IMR-90 (cell line): ENCODE results near the gene KAZN. TPM values are rescaled to one million over a fixed set of nuclear protein-coding genes. Genes with fewer than 3 reads are reported as not detected.

ENCODE experiments used
- ATAC-seq: fragments of 200-7000 bp; cut with Tn5 transposase; 2 replicates; pipeline ENCODE4 v1.9.1; 2020; ENCODE audit warnings: low read depth, mild to moderate bottlenecking, moderate library complexity
- BruUV-seq: library from RNA; stranded (reverse); fragments of 400-500 nt; replicated peaks from 2 replicates; lab custom pipeline; 2021; lab: Mats Ljungman, UMichigan
- CTCF ChIA-PET: fragments of 300-600 bp; formaldehyde crosslinking; extraction: SDS; loops from one replicate; lab custom pipeline; 2021; ENCODE audit warnings: antibody characterized with exemption; lab: Yijun Ruan, JAX
- POLR2A ChIA-PET: fragments of 300-600 bp; sonication (Branson Sonifier 250); formaldehyde crosslinking; loops from one replicate; lab custom pipeline; 2022; ENCODE audit warnings: antibody characterized with exemption; ENCODE audit not compliant: unreplicated experiment; lab: Charles Lee
- DNase-seq: peaks from one replicate; pipeline ENCODE4 v3.0.0; 2013
- H2AFZ ChIP-seq: replicated peaks from 2 replicates; pipeline ENCODE3; 2013; ENCODE audit warnings: low read length, mild to moderate bottlenecking; ENCODE audit not compliant: poor library complexity
- H2AK5ac ChIP-seq: 2 replicates; pipeline ENCODE4 v1.6.1; 2013; ENCODE audit warnings: low read depth, low read length, inconsistent platforms
- H2AK9ac ChIP-seq: replicated peaks from 2 replicates; pipeline ENCODE3; 2013; ENCODE audit warnings: mild to moderate bottlenecking, low read depth, low read length, moderate library complexity; ENCODE audit not compliant: poor library complexity
- H2BK120ac ChIP-seq: 2 replicates; pipeline ENCODE4 v1.6.1; 2013; ENCODE audit warnings: low read depth, low read length, inconsistent platforms
- H2BK15ac ChIP-seq: 3 replicates; pipeline ENCODE4 v1.6.1; 2013; ENCODE audit warnings: low read depth, low read length, inconsistent platforms
- H2BK20ac ChIP-seq: 2 replicates; pipeline ENCODE4 v1.6.1; 2013; ENCODE audit warnings: low read depth, mild to moderate bottlenecking, inconsistent platforms, low read length, moderate library complexity
- H2BK5ac ChIP-seq: 2 replicates; pipeline ENCODE4 v1.6.1; 2013; ENCODE audit warnings: mild to moderate bottlenecking, low read depth, low read length, inconsistent platforms; ENCODE audit not compliant: poor library complexity, severe bottlenecking
- H3K14ac ChIP-seq: replicated peaks from 2 replicates; pipeline ENCODE4 v1.6.1; 2013; ENCODE audit warnings: low read depth, low read length, inconsistent platforms
- H3K18ac ChIP-seq: 2 replicates; pipeline ENCODE4 v1.6.1; 2013; ENCODE audit warnings: low read depth, low read length, control low read depth
- H3K23ac ChIP-seq: 2 replicates; pipeline ENCODE4 v1.6.1; 2013; ENCODE audit warnings: low read depth, low read length, inconsistent platforms
- H3K27ac ChIP-seq: 2 replicates; pipeline ENCODE4 v1.5.1; 2013; ENCODE audit warnings: mild to moderate bottlenecking, control low read depth, low read length; ENCODE audit not compliant: insufficient read depth
- H3K27me3 ChIP-seq: 2 replicates; pipeline ENCODE4 v1.6.1; 2013; ENCODE audit warnings: low read length; ENCODE audit not compliant: control insufficient read depth, insufficient read depth
- H3K36me3 ChIP-seq: 2 replicates; pipeline ENCODE4 v1.6.1; 2013; ENCODE audit warnings: low read length, mixed read lengths; ENCODE audit not compliant: control insufficient read depth, insufficient read depth
- H3K4ac ChIP-seq: 2 replicates; pipeline ENCODE4 v1.6.1; 2013; ENCODE audit warnings: low read depth, low read length, inconsistent platforms
- H3K4me1 ChIP-seq: 2 replicates; pipeline ENCODE4 v1.6.1; 2013; ENCODE audit warnings: low read length, mixed read lengths; ENCODE audit not compliant: control insufficient read depth, insufficient read depth
- H3K4me2 ChIP-seq: 2 replicates; pipeline ENCODE4 v1.6.1; 2013; ENCODE audit warnings: low read depth, mild to moderate bottlenecking, control low read depth, low read length, moderate library complexity
- H3K4me3 ChIP-seq: 2 replicates; pipeline ENCODE4 v1.5.1; 2013; ENCODE audit warnings: low read depth, mild to moderate bottlenecking, control low read depth, low read length, moderate library complexity; ENCODE audit not compliant: insufficient read depth
- H3K56ac ChIP-seq: 2 replicates; pipeline ENCODE4 v1.6.1; 2013; ENCODE audit warnings: low read length, inconsistent platforms; ENCODE audit not compliant: insufficient read depth; ENCODE audit errors: extremely low read depth
- H3K79me1 ChIP-seq, 2 experiments: 2 replicates each; pipeline ENCODE4 v1.6.1; 2013; ENCODE audit warnings: low read length in 2 of 2, inconsistent platforms in 1 of 2, low read depth in 1 of 2
- H3K9ac ChIP-seq: 2 replicates; pipeline ENCODE4 v1.6.1; 2013; ENCODE audit warnings: low read depth, low read length, control low read depth
- H3K9me1 ChIP-seq: 2 replicates; pipeline ENCODE4 v1.6.1; 2013; ENCODE audit warnings: low read length, inconsistent platforms; ENCODE audit not compliant: insufficient read depth
- H3K9me3 ChIP-seq: 2 replicates; pipeline ENCODE4 v1.6.1; 2013; ENCODE audit warnings: low read length; ENCODE audit not compliant: control insufficient read depth, insufficient read depth
- H4K20me1 ChIP-seq: 2 replicates; pipeline ENCODE4 v1.6.1; 2013; ENCODE audit warnings: low read length, inconsistent platforms; ENCODE audit not compliant: insufficient read depth
- H4K5ac ChIP-seq: 2 replicates; pipeline ENCODE4 v1.6.1; 2013; ENCODE audit warnings: mild to moderate bottlenecking, low read depth, low read length, control low read depth
- H4K8ac ChIP-seq, 2 experiments: 2 replicates each; pipeline ENCODE4 v1.6.1; 2013; ENCODE audit warnings: low read depth in 2 of 2, low read length in 2 of 2, control low read depth in 1 of 2, inconsistent platforms in 1 of 2
- H4K91ac ChIP-seq: 2 replicates; pipeline ENCODE4 v1.6.1; 2013; ENCODE audit warnings: low read depth, low read length, inconsistent platforms; ENCODE audit not compliant: insufficient read depth
- CEBPB ChIP-seq: IDR thresholded peaks from 2 replicates; pipeline ENCODE4 v1.6.1; 2012; ENCODE audit warnings: low read depth, low read length, improper control_type of control experiment
- FOS ChIP-seq: fragments of 150-350 bp; IDR thresholded peaks from 2 replicates; pipeline ENCODE4 v1.6.1; 2016; ENCODE audit warnings: low read depth, low read length
- MXI1 ChIP-seq: IDR thresholded peaks from 2 replicates; pipeline ENCODE4 v1.6.1; 2012; ENCODE audit warnings: low read depth, mild to moderate bottlenecking, low read length, moderate library complexity, borderline replicate concordance
- NFE2L2 ChIP-seq: fragments of 150-350 bp; IDR thresholded peaks from 2 replicates; pipeline ENCODE4 v1.6.1; 2016; ENCODE audit warnings: low read depth, mild to moderate bottlenecking, low read length
- POLR2A ChIP-seq: IDR thresholded peaks from 2 replicates; pipeline ENCODE4 v1.6.1; 2012; ENCODE audit warnings: mild to moderate bottlenecking, low read depth, low read length
- RCOR1 ChIP-seq: IDR thresholded peaks from 2 replicates; pipeline ENCODE4 v1.6.1; 2012; ENCODE audit warnings: mild to moderate bottlenecking, low read length, improper control_type of control experiment; ENCODE audit not compliant: insufficient replicate concordance
- RFX5 ChIP-seq: IDR thresholded peaks from 2 replicates; pipeline ENCODE4 v1.8.0; 2012; ENCODE audit warnings: low read depth, mild to moderate bottlenecking, low read length, moderate library complexity
- SMC3 ChIP-seq: fragments of 150-350 bp; IDR thresholded peaks from 2 replicates; pipeline ENCODE4 v1.6.1; 2016; ENCODE audit warnings: low read depth, mild to moderate bottlenecking, antibody characterized with exemption, low read length, moderate library complexity
- WGBS, 2 experiments: methylation state at CpG; one replicate each; pipeline versions ENCODE4 v1.1.5 to v1.1.7; 2013; ENCODE audit warnings: missing lambda C conversion rate in 2 of 2; ENCODE audit not compliant: insufficient read length in 1 of 2; ENCODE audit errors: extremely low coverage in 2 of 2; 5-methylcytosine and 5-hydroxymethylcytosine counted together
- dilution Hi-C: fragments of 300-500 bp; cut with HindIII; formaldehyde crosslinking; loops from one replicate; pipeline ENCODE4 v1.14.3; 2018; ENCODE audit warnings: low sequenced_read_pairs; ENCODE audit not compliant: unreplicated experiment
- in situ Hi-C: fragments of 300-500 bp; cut with MboI; formaldehyde crosslinking; loops from 3 replicates; pipeline ENCODE4 v1.14.3; 2019; ENCODE audit warnings: low sequenced_read_pairs, inconsistent platforms, mixed read lengths
- intact Hi-C: fragments of 100-400 bp; cut with micrococcal nuclease; formaldehyde crosslinking; loops from 2 replicates; pipeline ENCODE4 v1.10.0; 2022
- polyA plus RNA-seq, 3 experiments: library from polyadenylated mRNA; depleted of rRNA; stranded (reverse); fragments of >200 nt; gene quantifications; 2 replicates each; pipeline ENCODE4 v1.2.3, GENCODE V29; 2012; ENCODE audit warnings: low replicate concordance in 1 of 3
- total RNA-seq: library from RNA; depleted of rRNA; stranded (reverse); fragments of >200 nt; gene quantifications from 2 replicates; pipeline ENCODE4 v1.2.3, GENCODE V29; 2012
- TF ChIP-seq, protein P1 (sequence below): fragments of 150-350 bp; IDR thresholded peaks from 2 replicates; pipeline ENCODE4 v1.6.1; 2017; ENCODE audit warnings: mild to moderate bottlenecking, antibody characterized with exemption, low read length, low read depth

The KAZN gene
- total and polyA plus RNA-seq, 2 of the 4 experiments (the other 2 are of a cell fraction) = 5.2 to 10.5 TPM

DNA sequence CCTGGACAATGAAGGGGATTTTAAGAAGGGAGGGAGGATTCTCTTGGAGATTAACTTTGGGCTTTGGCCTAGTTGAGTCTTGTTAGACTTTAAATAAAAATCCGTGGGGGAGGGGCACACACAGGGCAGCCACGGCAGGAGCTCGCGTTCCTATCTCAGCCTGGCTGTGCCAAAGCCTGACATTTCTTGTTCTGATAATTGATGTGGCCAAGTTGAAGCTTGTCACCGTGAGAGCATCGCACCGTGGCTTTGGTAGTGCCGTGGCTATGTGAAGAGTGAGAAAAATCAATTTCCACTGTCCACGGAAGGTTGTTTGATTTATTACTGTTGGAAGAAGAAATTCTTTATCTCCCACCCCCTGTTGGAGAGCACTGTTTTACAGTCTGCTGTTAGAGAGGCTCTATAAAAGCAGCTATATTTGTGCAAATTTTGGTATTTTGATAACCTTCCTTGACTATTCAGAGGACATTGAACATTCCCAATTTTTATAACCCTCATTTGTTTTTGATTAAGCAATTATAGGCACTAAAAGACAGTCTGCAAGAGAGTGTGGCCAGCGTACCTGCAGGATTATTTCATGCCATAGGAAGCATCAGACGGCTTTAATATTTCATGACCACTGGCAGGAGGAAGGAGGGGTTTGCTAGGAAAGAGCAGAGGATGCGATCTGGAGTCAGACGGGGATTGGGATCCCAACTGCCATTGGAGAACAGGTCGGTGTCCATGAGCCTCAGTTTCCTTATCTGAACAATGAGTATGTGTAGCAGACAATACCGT is 160.7 kb downstream of the KAZN start:
- Histone ChIP-seq H2AK9ac (no peak overlapping the region), H3K27ac (no peak overlapping the region), H3K14ac (no peak overlapping the region), H4K8ac (no peak overlapping the region), H3K4me1 (peaks cover 3% of the 10 kb centered on the region; the same call in 1 of the 2 replicates), H2BK20ac (no peak overlapping the region), H2AFZ (no peak overlapping the region), H2BK120ac (no peak overlapping the region), H4K20me1 (no peaks in the 10 kb centered on the region; the same call in 1 of the 2 replicates), H2BK15ac (no peak overlapping the region), H3K4me2 (no peak overlapping the region), H4K91ac (no peak overlapping the region), H3K9me3 (no peaks in the 10 kb centered on the region), H3K9ac (no peak overlapping the region), H3K23ac (no peak overlapping the region), H3K4me3 (no peak overlapping the region), H2AK5ac (no peak overlapping the region), H4K5ac (no peak overlapping the region), H3K27me3 (peaks cover 4% of the 10 kb centered on the region), H3K9me1 (no peaks in the 10 kb centered on the region), H3K56ac (no peak overlapping the region), H3K79me1 (no peaks in the 10 kb centered on the region), H3K4ac (no peak overlapping the region), H3K36me3 (no peaks in the 10 kb centered on the region), H2BK5ac (no peak overlapping the region), H3K18ac (no peak overlapping the region)
- DNase-seq = no peak
- POLR2A ChIA-PET = no interaction called here
- in situ Hi-C loops (no loop called here), dilution Hi-C loops (no loop called here), intact Hi-C loops (no loop called here)
- TF ChIP-seq RFX5 (no peak), MXI1 (no peak), RCOR1 (no peak), SMC3 (no peak), FOS (no peak), NFE2L2 (no peak), POLR2A (no peak), CEBPB (no peak)
- TF ChIP-seq, protein P1, sequence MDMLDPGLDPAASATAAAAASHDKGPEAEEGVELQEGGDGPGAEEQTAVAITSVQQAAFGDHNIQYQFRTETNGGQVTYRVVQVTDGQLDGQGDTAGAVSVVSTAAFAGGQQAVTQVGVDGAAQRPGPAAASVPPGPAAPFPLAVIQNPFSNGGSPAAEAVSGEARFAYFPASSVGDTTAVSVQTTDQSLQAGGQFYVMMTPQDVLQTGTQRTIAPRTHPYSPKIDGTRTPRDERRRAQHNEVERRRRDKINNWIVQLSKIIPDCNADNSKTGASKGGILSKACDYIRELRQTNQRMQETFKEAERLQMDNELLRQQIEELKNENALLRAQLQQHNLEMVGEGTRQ = no peak
- 50% methylated on average over 7 of the region's 15 CpGs; no CpG with 5 or more reads in 1 of the 2 experiments for WGBS, 2 experiments
- CTCF ChIA-PET = interaction anchor here (0.7 to 1.0 kb wide), 2 partner anchors 11 to 46 kb away, joined by 4 read pairs; no protein-coding TSS in a partner anchor
- ATAC-seq = no peak
- no TSS peak for BruUV-seq
